Upper lobe of right lung (tissue), 1 donor: ENCODE data around the gene NKD1. TPM values are rescaled to one million over a fixed set of nuclear protein-coding genes. Genes with fewer than 3 reads are reported as not detected.

Experiments used
- ATAC-seq: fragments of 200-7000 bp; cut with Tn5 transposase; one replicate; pipeline ENCODE4 v1.9.1; 2020; ENCODE audit warnings: mild to moderate bottlenecking, moderate library complexity
- DNase-seq: peaks from one replicate; pipeline ENCODE4 v3.0.0-alpha.2; 2020
- H3K27ac ChIP-seq: fragments of 200-600 bp; one replicate; pipeline ENCODE4 v1.8.0; 2022
- H3K27me3 ChIP-seq: fragments of 200-600 bp; one replicate; pipeline ENCODE4 v1.8.0; 2022; ENCODE audit warnings: mild to moderate bottlenecking
- H3K36me3 ChIP-seq: fragments of 200-600 bp; one replicate; pipeline ENCODE4 v1.8.0; 2022
- H3K4me1 ChIP-seq: fragments of 200-600 bp; one replicate; pipeline ENCODE4 v1.8.0; 2022
- H3K4me3 ChIP-seq: fragments of 200-600 bp; one replicate; pipeline ENCODE4 v1.8.0; 2022; ENCODE audit warnings: mild to moderate bottlenecking
- H3K9me3 ChIP-seq: fragments of 200-600 bp; one replicate; pipeline ENCODE4 v1.8.0; 2022
- intact Hi-C: fragments of 100-400 bp; cut with DNase I; formaldehyde crosslinking; loops from one replicate; pipeline ENCODE4 v1.11.0; 2022
- total RNA-seq: library from RNA; stranded (reverse); fragmentation: NEBNext Ultra II Directional; extraction: Animal tissue kit (Norgen Biotek cat#: 25700); gene quantifications from one replicate; pipeline ENCODE4 v1.2.1, GENCODE V29; 2021
- TF ChIP-seq, protein P1 (sequence below): fragments of 200-600 bp; IDR thresholded peaks from one replicate; pipeline ENCODE4 v1.8.0; 2022; ENCODE audit warnings: antibody characterized with exemption
- donor health status: DM: no; HTN: yes; CAD: no; lungs with severe emphysema.

The NKD1 gene
- total RNA-seq, 1 donor from 2014 or later: 47.2 TPM

DNA sequence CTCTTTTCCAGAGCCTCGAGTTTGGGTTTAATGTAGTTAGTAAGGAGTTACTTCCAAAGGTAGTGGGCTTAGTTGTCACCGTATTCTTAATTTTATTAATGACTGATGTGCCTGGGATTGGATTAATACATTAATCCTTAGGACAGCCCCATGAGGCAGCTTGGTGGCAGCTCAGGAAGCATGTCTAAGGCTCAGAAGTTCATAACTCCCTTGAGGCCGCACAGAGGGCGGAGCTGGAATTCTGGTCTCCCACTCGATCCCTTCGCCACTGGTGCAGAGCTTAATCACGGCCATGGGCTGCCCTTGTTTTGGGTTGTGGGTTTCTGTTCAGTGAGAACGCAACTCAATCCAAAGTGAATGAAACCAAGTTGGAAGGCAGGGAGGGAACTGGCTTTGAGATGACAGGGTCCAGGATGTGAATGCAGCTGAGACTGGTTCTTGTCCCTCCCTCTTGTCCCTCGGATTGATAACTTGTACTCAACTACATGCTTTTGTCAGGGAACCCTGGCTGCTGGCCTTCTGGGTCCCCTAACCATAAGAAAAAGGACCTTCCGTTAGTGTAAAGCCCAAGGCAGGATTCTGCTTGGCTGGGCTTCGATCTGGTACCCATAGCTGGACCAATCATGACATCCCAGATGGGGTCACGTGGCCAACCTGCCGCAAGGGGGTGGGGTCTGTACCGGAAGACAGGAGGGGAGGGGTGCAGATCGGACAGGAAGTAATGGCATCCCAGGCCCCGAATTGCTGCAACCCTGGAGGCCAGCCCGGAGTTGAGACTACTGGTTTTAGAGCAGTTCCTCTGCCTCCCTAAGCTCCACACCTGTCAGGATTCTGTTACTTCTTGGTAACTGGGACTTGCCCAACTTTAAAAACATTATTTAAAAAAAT, 87.6 kb downstream of the NKD1 start:
- Histone ChIP-seq H3K9me3 (no peaks in the 10 kb centered on the region), H3K27me3 (no peaks in the 10 kb centered on the region), H3K4me3 (no peak overlapping the region), H3K4me1 (no peaks in the 10 kb centered on the region), H3K36me3 (peaks cover 6% of the 10 kb centered on the region), H3K27ac (no peak overlapping the region)
- DNase-seq (no peak), ATAC-seq (no peak)
- intact Hi-C loops: no loop called here
- TF ChIP-seq, protein P1, sequence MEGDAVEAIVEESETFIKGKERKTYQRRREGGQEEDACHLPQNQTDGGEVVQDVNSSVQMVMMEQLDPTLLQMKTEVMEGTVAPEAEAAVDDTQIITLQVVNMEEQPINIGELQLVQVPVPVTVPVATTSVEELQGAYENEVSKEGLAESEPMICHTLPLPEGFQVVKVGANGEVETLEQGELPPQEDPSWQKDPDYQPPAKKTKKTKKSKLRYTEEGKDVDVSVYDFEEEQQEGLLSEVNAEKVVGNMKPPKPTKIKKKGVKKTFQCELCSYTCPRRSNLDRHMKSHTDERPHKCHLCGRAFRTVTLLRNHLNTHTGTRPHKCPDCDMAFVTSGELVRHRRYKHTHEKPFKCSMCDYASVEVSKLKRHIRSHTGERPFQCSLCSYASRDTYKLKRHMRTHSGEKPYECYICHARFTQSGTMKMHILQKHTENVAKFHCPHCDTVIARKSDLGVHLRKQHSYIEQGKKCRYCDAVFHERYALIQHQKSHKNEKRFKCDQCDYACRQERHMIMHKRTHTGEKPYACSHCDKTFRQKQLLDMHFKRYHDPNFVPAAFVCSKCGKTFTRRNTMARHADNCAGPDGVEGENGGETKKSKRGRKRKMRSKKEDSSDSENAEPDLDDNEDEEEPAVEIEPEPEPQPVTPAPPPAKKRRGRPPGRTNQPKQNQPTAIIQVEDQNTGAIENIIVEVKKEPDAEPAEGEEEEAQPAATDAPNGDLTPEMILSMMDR: no peak

DNA sequence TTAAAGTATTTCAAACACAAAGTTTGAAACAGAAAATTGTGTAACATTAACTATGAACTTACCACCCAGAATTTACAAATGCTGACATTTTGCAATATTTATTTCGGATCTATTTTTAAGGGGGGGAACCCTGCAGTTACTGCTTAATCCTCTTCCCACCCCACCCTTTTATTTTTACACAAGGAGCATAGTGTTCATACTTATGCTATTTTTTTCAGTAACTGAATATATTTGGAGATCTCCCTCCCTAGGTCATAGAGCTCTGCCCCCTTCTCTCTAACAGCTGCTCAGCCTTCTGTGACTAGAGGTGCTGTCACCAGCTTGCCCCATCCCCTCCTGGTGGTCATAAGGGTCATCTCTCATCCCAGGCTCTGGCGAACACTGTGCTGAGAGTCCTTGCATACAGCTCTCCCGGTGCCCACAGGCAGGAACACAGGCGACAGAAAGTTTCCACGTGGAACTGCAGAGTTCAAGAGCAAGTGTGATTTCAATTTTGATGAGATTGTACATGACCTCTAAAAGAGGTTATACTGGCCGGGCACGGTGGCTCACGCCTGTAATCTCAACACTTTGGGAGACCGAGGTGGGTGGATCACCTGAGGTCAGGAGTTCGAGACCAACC, 88.7 kb downstream of the NKD1 start:
- intact Hi-C loops: no loop called here
- no peak overlapping the region for H3K27ac ChIP-seq
- no peak overlapping the region for H3K4me3 ChIP-seq
- H3K36me3 ChIP-seq: peaks cover 6% of the 10 kb centered on the region
- H3K9me3 ChIP-seq: no peaks in the 10 kb centered on the region
- no peaks in the 10 kb centered on the region for H3K27me3 ChIP-seq
- H3K4me1 ChIP-seq: no peaks in the 10 kb centered on the region
- ATAC-seq (no peak), DNase-seq (no peak)
- TF ChIP-seq, protein P1: no peak

DNA sequence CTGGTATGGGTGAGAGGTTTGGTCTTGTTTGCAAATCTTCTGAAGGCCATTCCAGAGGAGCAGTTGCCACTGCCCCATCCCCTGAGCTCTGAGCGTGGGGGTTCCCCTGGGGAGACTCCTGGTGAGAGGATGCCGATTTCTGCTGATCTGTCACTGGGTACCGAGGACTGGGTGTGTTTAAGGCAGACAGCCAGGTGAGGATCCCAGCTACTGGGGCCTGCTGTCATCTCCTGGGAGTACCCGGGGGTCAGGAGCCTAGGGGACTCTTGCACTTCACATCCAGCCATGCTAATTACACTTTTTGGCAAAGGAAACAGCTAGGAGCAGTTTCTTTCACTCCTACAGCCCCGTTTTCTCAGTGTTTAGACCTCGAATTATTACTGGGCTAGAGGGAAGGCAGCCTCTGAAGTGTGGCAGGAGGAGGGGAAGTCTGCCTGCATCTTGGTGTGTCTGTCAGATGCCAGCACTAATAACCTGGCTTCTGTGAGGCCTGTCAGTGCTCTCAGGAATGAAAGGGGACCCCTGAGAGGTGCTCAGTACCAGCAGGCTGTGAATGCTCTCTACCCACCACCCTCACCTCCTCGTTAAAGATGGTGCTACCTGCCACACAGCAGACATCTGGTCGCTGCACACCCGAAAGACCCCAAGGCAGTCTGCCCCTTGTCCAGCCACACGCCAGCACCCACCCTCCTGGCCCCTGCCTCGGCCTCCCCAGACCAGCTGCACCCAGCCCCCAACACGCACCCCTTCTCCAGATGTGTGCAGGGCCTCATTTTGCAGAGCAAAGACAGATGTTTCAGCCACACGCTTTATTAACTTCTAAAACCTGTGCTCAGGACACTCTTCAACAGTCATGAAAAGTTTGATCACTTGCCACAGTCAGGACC, 89.8 kb downstream of the NKD1 start:
- intact Hi-C loops: no loop called here
- Histone ChIP-seq H3K4me1 (no peaks in the 10 kb centered on the region), H3K36me3 (peaks cover 6% of the 10 kb centered on the region), H3K27me3 (no peaks in the 10 kb centered on the region), H3K4me3 (no peak overlapping the region), H3K27ac (no peak overlapping the region), H3K9me3 (no peaks in the 10 kb centered on the region)
- ATAC-seq (no peak), DNase-seq (no peak)
- TF ChIP-seq, protein P1: no peak

DNA sequence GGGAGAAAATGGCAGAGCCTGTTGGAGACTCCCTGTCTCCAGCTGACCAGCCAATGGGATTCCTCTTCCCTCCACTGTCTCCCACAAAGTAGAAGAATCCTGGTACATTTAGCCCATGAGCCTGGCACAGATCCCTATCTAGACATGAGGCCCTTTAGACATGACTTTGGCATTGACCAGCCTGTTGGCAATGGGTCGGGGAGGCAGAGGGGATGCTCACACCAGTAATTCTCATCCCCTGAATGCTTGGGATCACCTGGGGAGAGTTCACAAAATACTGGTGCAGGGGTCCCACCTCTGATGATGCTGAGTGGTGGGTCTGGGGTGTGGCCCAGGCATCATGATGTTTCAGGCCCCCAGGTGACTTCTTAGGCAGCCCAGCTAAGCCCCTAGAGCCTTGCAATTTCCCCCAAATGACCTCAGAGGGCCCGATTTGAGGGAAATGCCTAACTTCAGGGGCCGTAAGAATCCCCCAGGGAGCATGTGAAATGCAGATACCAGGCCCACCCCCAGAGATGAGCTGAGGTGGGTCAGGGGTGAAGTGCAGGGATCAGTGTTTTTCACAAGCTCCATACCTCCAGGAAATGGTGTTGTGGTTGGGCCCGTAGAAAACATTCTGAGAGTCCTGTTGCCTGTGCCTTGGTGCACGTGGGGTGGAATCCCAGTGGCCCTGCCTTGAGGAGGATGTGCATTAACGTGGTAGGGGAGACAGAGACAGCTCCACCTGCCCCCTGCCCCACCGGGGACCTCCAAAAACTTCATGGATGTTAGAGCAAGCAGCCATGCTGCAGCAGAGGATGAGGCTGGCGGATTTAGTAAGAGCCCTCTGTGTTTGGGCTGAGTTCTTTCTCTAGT, 90.8 kb downstream of the NKD1 start:
- Histone ChIP-seq H3K4me3 (no peak overlapping the region), H3K9me3 (no peaks in the 10 kb centered on the region), H3K4me1 (no peaks in the 10 kb centered on the region), H3K27ac (no peak overlapping the region), H3K36me3 (peaks cover 4% of the 10 kb centered on the region), H3K27me3 (no peaks in the 10 kb centered on the region)
- intact Hi-C loops: no loop called here
- DNase-seq: no peak
- no peak for ATAC-seq
- TF ChIP-seq, protein P1: no peak

DNA sequence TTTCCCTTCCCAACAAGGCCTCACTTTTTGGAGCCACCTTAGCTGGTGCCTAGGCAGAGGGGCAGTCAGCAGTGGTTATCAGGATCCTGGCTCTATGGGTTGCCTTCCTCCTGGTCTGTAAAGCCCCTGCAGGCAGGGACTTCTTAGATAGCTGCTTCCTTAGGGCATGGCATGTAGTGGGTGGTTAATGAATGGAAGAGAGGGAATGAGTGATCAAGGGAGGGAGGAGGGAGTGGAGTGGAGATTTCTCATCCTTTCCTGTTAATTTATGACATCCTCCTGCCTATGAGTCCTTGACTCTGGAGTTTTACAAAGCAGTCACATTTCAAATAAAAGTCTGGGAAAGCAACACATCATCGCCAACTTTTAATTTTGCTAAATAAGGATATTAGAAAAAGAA, 92.2 kb downstream of the NKD1 start:
- TF ChIP-seq, protein P1: no peak
- intact Hi-C loops: no loop called here
- ATAC-seq (no peak), DNase-seq (no peak)
- Histone ChIP-seq H3K27me3 (no peaks in the 10 kb centered on the region), H3K36me3 (no peaks in the 10 kb centered on the region), H3K4me1 (no peaks in the 10 kb centered on the region), H3K27ac (no peak overlapping the region), H3K4me3 (no peak overlapping the region), H3K9me3 (no peaks in the 10 kb centered on the region)
